Measurements from ENCODE around the gene SCN10A. TPM values are rescaled to one million over a fixed set of nuclear protein-coding genes. Genes with fewer than 3 reads are reported as not detected.

Gene SCN10A
- total RNA-seq, 4 donors from 2014 or later: not detected

- H3K4me3 ChIP-seq: no peak overlapping the region
- H3K27ac ChIP-seq: no peak overlapping the region
- no peak for TF ChIP-seq EP300 (IDR thresholded peaks at IDR 0.05)
- no peak for TF ChIP-seq POLR2A (IDR thresholded peaks at IDR 0.05)
- no peak for TF ChIP-seq POLR2AphosphoS5 (IDR thresholded peaks at IDR 0.05)
- TF ChIP-seq CTCF (IDR thresholded peaks at IDR 0.05): no peak
- H3K4me1 ChIP-seq: no peaks in the 10 kb centered on the region
- H3K9me3 ChIP-seq: no peaks in the 10 kb centered on the region
- WGBS: 43% methylated on average over 1 of the region's 1 CpG
- no peaks in the 10 kb centered on the region for H3K36me3 ChIP-seq
- no peak for DNase-seq (ENCODE audit: low spot score in 2 of 2)
- no peaks in the 10 kb centered on the region for H3K27me3 ChIP-seq
Observed at GRCh38 chr3:38800511-38800910, 15.5 kb downstream of the SCN10A start.

GRCh38 chr3:38793721-38794120 lies 22.3 kb downstream of the SCN10A start:
- 89% methylated on average over 8 of the region's 8 CpGs for WGBS
- H3K4me1 ChIP-seq: no peaks in the 10 kb centered on the region
- no peak overlapping the region for H3K27ac ChIP-seq
- no peak overlapping the region for H3K4me3 ChIP-seq
- no peaks in the 10 kb centered on the region for H3K36me3 ChIP-seq
- no peaks in the 10 kb centered on the region for H3K9me3 ChIP-seq
- no peak for DNase-seq (ENCODE audit: low spot score in 2 of 2)
- H3K27me3 ChIP-seq: peaks cover 4% of the 10 kb centered on the region
- TF ChIP-seq EP300 (IDR thresholded peaks at IDR 0.05) (no peak), POLR2AphosphoS5 (IDR thresholded peaks at IDR 0.05) (no peak), CTCF (IDR thresholded peaks at IDR 0.05) (no peak), POLR2A (IDR thresholded peaks at IDR 0.05) (no peak)

GRCh38 chr3:38792983-38793382 lies 23.0 kb downstream of the SCN10A start:
- Histone ChIP-seq H3K9me3 (no peaks in the 10 kb centered on the region), H3K27ac (no peak overlapping the region), H3K4me3 (no peak overlapping the region), H3K4me1 (no peaks in the 10 kb centered on the region), H3K36me3 (no peaks in the 10 kb centered on the region), H3K27me3 (peaks cover 4% of the 10 kb centered on the region)
- WGBS: 74% methylated on average over 1 of the region's 1 CpG
- no peak for TF ChIP-seq POLR2A (IDR thresholded peaks at IDR 0.05)
- TF ChIP-seq EP300 (IDR thresholded peaks at IDR 0.05): no peak
- TF ChIP-seq POLR2AphosphoS5 (IDR thresholded peaks at IDR 0.05): no peak
- TF ChIP-seq CTCF (IDR thresholded peaks at IDR 0.05): no peak
- DNase-seq (ENCODE audit: low spot score in 2 of 2): no peak

- WGBS: 20% methylated on average over 4 of the region's 4 CpGs
- DNase-seq (ENCODE audit: low spot score in 2 of 2): no peak
- H3K27ac ChIP-seq: no peak overlapping the region
- TF ChIP-seq CTCF (IDR thresholded peaks at IDR 0.05) (no peak), POLR2AphosphoS5 (IDR thresholded peaks at IDR 0.05) (no peak), POLR2A (IDR thresholded peaks at IDR 0.05) (no peak), EP300 (IDR thresholded peaks at IDR 0.05) (no peak)
- H3K9me3 ChIP-seq: peaks cover 3% of the 10 kb centered on the region
- H3K4me3 ChIP-seq: no peak overlapping the region
- no peaks in the 10 kb centered on the region for H3K36me3 ChIP-seq
- H3K27me3 ChIP-seq: no peaks in the 10 kb centered on the region
- no peaks in the 10 kb centered on the region for H3K4me1 ChIP-seq
Observed at GRCh38 chr3:38782148-38782547, 33.9 kb downstream of the SCN10A start.

GRCh38 chr3:38773528-38773927 lies 42.5 kb downstream of the SCN10A start:
- no peak for DNase-seq (ENCODE audit: low spot score in 2 of 2)
- Histone ChIP-seq H3K27me3 (peaks cover 4% of the 10 kb centered on the region), H3K4me1 (no peaks in the 10 kb centered on the region), H3K27ac (no peak overlapping the region), H3K36me3 (no peaks in the 10 kb centered on the region), H3K9me3 (peaks cover 3% of the 10 kb centered on the region), H3K4me3 (no peak overlapping the region)
- TF ChIP-seq EP300 (IDR thresholded peaks at IDR 0.05): no peak
- TF ChIP-seq POLR2AphosphoS5 (IDR thresholded peaks at IDR 0.05): no peak
- no peak for TF ChIP-seq POLR2A (IDR thresholded peaks at IDR 0.05)
- TF ChIP-seq CTCF (IDR thresholded peaks at IDR 0.05): no peak

Data from suprapubic skin (tissue), 4 donors.